Right lobe of liver (tissue), 4 donors: ENCODE results near the gene BRDT.

Source experiments
- POLR2A ChIP-seq: fragments of 450-650 bp; IDR thresholded peaks from one replicate; pipeline ENCODE4 v1.6.1; 2017; ENCODE audit warnings: antibody characterized with exemption, mild to moderate bottlenecking
- TF ChIP-seq, protein P1 (sequence below), 4 donors: fragments of 200-600 bp in 3 of 4; fragments of 450-650 bp in 1 of 4; IDR thresholded peaks; one replicate each; pipeline versions ENCODE4 v1.5.1 to v1.8.0; 2016 to 2022; ENCODE audit warnings: antibody characterized with exemption in 4 of 4, mild to moderate bottlenecking in 2 of 4
- donor health status: DM: no; HTN: no; CAD: no.
- donor health status: DM: no; HTN: no; CAD: no.
- donor health status: DM: no; HTN: yes; CAD: no.

GRCh38 chr1:91980663-91981062 lies 31.5 kb downstream of the BRDT start:
- TF ChIP-seq, protein P1, sequence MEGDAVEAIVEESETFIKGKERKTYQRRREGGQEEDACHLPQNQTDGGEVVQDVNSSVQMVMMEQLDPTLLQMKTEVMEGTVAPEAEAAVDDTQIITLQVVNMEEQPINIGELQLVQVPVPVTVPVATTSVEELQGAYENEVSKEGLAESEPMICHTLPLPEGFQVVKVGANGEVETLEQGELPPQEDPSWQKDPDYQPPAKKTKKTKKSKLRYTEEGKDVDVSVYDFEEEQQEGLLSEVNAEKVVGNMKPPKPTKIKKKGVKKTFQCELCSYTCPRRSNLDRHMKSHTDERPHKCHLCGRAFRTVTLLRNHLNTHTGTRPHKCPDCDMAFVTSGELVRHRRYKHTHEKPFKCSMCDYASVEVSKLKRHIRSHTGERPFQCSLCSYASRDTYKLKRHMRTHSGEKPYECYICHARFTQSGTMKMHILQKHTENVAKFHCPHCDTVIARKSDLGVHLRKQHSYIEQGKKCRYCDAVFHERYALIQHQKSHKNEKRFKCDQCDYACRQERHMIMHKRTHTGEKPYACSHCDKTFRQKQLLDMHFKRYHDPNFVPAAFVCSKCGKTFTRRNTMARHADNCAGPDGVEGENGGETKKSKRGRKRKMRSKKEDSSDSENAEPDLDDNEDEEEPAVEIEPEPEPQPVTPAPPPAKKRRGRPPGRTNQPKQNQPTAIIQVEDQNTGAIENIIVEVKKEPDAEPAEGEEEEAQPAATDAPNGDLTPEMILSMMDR (IDR thresholded peaks at IDR 0.05), result no peak
- no peak for TF ChIP-seq POLR2A
